Measurements from ENCODE around the gene RNASE8.

Gene RNASE8

DNA sequence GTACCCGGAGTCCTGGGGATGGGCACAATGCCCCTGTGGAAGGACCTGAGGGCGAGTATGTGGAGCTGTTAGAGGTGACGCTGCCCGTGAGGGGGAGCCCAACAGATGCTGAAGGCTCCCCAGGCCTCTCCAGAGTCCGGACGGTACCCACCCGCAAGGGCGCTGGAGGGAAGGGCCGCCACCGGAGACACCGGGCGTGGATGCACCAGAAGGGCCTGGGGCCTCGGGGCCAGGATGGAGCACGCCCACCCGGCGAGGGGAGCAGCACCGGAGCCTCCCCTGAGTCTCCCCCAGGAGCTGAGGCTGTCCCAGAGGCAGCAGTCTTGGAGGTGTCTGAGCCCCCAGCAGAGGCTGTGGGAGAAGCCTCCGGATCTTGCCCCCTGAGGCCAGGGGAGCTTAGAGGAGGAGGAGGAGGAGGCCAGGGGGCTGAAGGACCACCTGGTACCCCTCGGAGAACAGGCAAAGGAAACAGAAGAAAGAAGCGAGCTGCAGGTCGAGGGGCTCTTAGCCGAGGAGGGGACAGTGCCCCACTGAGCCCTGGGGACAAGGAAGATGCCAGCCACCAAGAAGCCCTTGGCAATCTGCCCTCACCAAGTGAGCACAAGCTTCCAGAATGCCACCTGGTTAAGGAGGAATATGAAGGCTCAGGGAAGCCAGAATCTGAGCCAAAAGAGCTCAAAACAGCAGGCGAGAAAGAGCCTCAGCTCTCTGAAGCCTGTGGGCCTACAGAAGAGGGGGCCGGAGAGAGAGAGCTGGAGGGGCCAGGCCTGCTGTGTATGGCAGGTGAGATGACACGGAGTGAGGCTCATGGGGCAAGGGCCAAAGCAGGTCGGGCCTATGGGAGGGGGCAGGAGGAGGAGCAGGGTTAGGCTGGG is 17.0 kb downstream of the RNASE8 start:
- DNase-seq, result no peak

GRCh38 chr14:21075719-21076437 is 18.3 kb downstream of the RNASE8 start:
- DNase-seq, result no peak

- no peak for DNase-seq
Measured at GRCh38 chr14:21077672-21078071, 20.1 kb downstream of the RNASE8 start.

- no peak for DNase-seq
Measured at GRCh38 chr14:21078287-21078686, 20.7 kb downstream of the RNASE8 start.

- no peak for DNase-seq
Measured at GRCh38 chr14:21078726-21079125, 21.1 kb downstream of the RNASE8 start.

GRCh38 chr14:21081521-21082142 is 24.0 kb downstream of the RNASE8 start:
- no peak for DNase-seq

DNA sequence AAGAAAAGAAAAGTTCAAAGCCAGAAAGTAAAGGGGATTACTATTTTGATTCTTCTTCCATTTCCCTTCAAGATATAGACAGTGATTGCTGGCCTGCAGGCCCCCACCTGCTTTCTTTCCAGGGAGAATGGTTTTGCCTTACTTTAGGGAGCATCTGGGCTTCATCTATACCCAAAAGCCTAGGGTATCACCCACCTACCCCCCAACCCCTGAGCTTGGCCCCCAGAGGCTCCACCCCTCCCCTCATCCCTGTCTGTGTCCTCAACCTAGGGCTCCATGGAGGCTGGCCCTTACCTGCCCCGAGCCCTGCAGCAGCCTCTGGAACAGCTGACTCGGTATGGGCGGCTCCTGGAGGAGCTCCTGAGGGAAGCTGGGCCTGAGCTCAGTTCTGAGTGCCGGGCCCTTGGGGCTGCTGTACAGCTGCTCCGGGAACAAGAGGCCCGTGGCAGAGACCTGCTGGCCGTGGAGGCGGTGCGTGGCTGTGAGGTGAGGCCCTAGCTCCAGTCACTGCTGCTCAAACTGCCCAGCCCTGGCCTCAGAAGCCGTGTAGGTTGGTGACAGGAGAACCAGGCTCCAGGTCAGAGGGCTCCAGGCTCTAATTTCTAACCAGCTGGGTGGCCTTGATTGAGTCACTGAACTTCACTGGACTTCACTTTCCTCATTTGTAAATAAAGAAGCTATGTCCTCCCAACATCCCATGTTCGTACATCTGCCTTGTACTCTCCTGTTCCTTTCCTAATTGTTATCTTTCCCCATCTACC is 26.1 kb downstream of the RNASE8 start:
- no peak for DNase-seq

DNA sequence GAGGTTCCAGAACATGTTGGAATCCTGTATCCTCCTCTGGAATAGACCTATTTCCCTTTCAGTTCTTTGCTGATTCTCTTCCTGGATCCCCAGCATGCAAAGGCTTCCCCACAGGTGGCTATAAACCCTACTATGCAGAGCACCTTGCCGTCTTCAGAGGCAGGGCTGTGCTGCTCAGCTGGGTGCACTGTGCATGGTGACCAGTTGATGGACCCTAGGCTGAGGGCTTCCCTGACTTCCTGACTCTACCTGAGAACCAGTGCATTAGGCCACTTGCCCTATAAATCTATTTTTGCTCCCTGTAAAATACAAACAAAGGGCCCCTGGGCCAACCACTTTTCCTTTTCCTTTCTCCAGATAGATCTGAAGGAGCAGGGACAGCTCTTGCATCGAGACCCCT is 26.8 kb downstream of the RNASE8 start:
- no peak for DNase-seq

DNA sequence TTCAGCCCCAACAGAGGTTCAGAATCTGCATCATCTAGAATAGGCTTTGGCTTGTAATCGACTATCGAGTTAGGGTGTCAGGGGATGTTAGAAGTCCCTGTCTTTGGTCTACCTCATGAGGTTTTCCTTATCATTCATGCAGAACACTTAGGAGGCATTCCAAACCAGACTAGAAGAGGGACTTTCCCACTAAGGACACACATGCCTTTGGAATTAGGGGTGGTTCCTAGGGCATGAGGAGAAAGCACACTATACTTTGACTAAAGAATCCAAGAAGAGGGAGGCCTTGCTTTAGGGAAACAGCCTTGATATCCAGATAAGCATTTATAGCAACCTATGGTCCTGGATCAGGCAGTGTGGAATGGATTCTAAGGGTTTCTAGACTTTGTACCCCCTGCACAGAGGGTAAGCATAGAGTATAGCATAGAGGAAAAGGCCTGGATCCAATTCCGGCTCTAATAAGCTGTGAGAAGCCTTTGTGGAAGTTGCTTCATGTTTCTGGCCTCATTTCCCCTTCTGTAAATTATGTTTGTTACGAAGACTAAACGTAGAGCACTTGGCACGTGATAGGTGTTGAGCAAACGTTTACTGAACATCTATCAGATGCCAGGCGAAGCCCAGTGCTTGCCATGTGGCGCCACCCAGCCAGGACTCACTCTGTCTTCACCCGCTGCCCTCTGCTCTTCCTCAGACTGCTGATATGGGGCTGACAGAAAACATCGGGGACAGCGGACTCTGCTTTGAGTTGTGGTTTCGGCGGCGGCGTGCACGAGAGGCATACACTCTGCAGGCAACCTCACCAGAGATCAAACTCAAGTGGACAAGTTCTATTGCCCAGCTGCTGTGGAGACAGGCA is 27.6 kb downstream of the RNASE8 start:
- no peak for DNase-seq

GRCh38 chr14:21086908-21087293 is 29.3 kb downstream of the RNASE8 start:
- DNase-seq, result no peak

- DNase-seq, result peak in 1 of 2 experiments; percentile 35
Measured at GRCh38 chr14:21087294-21088091, 29.9 kb downstream of the RNASE8 start.

DNA sequence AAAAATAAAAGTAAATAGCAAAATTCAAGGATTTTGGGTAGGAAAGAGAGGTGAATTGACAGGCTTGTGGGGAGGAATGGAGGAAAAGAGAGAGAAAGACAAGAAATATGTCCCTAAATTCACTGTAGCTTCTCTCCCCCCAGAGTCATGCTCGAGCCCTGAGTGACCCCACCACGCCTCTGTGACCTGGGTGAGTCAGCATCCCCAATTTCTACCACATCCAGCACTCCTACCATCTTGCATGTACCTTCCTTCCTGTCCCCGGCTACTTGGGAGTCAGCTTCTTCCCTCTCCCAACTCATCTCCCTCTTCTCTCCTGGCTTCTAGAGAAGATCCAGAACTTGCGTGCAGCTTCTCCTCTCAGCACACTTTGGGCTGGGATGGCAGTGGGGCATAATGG is 31.1 kb downstream of the RNASE8 start:
- no peak for DNase-seq

DNA sequence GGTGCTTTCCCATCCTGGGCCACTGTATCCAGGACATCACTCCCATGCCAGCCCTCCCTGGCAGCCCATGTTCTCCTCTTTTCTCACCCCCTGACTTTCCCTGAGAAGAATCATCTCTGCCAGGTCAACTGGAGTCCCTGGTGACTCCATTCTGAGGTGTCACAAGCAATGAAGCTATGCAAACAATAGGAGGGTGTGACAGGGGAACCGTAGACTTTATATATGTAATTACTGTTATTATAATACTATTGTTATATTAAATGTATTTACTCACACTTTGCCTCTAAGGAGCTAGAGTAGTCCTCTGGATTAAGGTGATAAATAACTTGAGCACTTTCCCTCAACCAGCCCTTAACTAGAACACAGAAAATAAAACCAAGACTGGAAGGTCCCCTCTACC is 31.6 kb downstream of the RNASE8 start:
- DNase-seq, result no peak

DNA sequence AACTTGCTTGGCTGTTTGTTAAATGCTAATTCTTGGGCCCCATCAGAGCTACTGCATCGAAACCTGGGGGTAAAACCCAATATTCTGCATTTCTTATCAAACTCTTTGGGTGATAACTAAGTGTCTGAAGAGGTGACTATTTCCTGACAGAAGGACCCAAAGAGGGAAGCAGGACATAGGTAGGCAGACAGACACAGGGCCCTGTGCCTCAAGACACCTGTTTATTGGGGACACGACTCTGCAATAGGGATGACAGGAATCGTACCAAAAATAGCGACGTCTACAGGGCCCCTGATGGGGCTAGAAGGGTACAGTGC is 32.2 kb downstream of the RNASE8 start:
- DNase-seq, result no peak

DNA sequence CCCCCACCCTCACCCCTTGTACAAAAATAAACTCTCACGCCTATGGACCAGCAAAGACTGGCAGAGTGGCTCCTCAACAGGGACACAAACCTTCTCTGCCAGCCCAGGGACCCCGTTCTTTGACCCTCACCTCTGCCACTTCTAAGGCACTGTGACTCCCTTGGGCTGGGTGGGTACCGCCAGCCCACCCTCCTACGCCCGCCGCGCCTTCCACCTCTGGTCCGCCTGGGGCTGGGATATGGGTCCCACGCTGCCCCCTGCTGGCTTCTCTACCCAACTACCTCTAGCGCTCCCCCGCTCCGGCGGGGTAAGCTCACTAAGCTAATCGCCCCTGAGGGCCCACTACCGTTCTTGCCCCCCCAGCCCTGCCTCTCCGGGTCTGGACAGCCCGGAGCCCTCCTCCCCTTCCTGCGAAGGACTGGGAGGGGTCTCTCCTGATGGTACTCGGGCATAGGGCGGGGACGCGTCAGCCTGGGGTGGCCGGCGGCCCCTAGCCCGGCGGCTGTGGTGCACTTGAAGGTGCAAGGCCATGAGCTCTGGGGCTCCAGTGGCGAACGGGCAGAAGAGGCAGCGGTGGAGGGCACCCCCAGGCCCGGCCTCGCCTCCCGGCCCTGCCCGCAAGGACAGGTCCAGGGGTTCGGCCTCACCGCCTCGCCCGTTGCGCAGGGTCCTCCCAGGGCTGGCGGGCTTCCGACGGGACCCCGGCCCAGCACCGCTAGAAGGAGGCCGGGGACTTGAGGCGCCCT is 32.7 kb downstream of the RNASE8 start:
- peak; percentile 62 to 68 for DNase-seq

DNA sequence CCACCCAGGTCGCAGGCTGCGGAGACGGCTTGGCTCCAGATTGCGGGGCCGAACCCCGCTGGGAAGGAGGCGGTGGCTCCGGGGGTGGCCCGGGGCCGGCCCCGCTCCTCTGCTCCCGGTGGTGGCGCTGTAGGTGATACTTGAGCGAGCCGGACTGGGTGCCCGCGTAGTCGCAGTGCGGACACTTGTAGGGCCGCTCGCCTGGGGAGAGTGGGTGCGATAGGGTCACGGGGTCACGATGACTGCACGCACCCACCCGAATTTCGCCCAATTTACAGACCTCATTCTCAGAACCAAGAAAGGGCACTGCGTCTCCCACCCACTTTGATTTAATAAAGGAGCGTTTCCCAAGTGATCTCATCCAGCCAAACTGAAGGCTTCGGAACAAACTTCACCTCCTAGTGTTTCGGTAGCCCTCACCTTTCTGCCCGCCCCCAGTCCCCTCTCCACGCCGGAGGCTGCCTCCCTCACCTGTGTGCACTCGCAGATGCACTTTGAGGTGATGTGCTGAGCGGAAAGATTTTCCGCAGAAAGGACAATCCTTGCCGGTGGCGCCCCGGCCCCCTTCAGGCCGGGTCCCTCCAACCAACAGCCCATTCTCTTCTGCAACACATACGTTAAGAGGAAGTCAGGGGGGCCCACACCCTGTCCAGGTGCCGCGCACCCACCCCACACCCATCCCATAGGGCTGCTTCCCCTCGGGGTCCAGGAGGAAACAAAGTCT is 33.5 kb downstream of the RNASE8 start:
- no peak for DNase-seq

- DNase-seq, result no peak
Measured at GRCh38 chr14:21091821-21092272, 34.2 kb downstream of the RNASE8 start.

DNA sequence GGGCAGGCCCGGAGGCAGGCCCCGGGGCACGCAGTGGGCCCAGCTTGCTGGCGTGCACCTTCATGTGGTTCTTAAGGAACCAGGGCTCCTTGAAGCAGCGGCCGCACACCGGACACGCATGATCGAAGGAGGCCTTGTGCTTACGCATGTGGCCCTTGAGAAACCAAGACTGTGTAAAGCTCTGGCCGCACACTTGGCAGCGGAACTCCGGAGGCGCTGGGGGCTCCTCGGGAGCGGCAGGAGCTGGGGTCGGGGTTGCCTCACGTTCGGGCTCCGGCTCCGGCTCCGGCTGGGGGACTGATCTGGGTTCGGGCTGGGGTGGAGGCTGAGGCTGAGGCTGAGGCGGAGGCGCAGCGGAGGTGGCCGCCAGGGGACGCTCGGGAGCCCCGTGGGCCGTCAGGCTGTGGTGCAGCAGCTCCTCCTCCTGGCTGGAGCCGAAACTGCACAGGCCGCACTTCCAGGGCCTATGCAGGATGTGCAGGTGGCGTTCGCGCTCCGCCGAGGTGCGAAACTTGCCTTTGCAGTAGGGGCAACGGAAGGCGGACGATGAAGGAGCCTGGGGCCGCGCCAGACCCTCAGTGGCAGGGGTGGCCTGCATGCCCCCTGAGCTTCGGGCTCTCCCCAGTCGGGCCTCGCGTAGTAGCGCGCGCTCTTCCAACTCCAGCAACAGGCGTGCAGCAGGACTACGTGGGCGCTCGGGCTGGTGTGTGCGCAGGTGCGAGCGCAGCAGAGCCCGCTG is 34.8 kb downstream of the RNASE8 start:
- DNase-seq, result peak; percentile 93 to 96

- DNase-seq, result no peak
Measured at GRCh38 chr14:21093018-21093417, 35.4 kb downstream of the RNASE8 start.
